AG09309 (cell line): ENCODE measurements around the gene SLC6A7.

ENCODE experiments used
- DNase-seq: peaks from one replicate; pipeline ENCODE4 v3.0.0-alpha.2; 2010; ENCODE audit warnings: low read depth
- H3K4me3 ChIP-seq: 2 replicates; pipeline ENCODE4 v1.5.1; 2011; ENCODE audit warnings: mild to moderate bottlenecking, low read depth, low read length, moderate library complexity; ENCODE audit not compliant: control insufficient read depth
- CTCF ChIP-seq: IDR thresholded peaks from 2 replicates; pipeline ENCODE4 v1.5.1; 2011; ENCODE audit warnings: mild to moderate bottlenecking, low read depth, low read length, inconsistent platforms; ENCODE audit not compliant: insufficient read depth, control insufficient read depth; ENCODE audit errors: missing control alignments

Gene SLC6A7

GRCh38 chr5:150144246-150144801 is 45.5 kb upstream of the SLC6A7 start:
- TF ChIP-seq CTCF, result no peak
- H3K4me3 ChIP-seq, result peak overlapping the region; percentile 15
- no peak for DNase-seq

- no peak for DNase-seq
- TF ChIP-seq CTCF, result no peak
- H3K4me3 ChIP-seq, result no peak overlapping the region
These were observed 45.0 kb upstream of the SLC6A7 start for GRCh38 chr5:150144879-150145278.

- H3K4me3 ChIP-seq, result no peak overlapping the region
- no peak for DNase-seq
- no peak for TF ChIP-seq CTCF
These were observed 43.6 kb upstream of the SLC6A7 start for GRCh38 chr5:150146235-150146634.

- H3K4me3 ChIP-seq, result no peak overlapping the region
- DNase-seq, result no peak
- no peak for TF ChIP-seq CTCF
These were observed 42.8 kb upstream of the SLC6A7 start for GRCh38 chr5:150146862-150147601.

GRCh38 chr5:150147670-150148069 is 42.2 kb upstream of the SLC6A7 start:
- no peak for TF ChIP-seq CTCF

GRCh38 chr5:150148117-150148927 is 41.5 kb upstream of the SLC6A7 start:
- DNase-seq, result no peak
- no peak for TF ChIP-seq CTCF
- no peak overlapping the region for H3K4me3 ChIP-seq

More at GRCh38 chr5:150147670-150148069, 42.2 kb upstream of the SLC6A7 start:
- no peak overlapping the region for H3K4me3 ChIP-seq
- no peak for DNase-seq
